ENCODE results near the gene ANKFY1.

The ANKFY1 gene

GRCh38 chr17:4247361-4247970 lies 16.3 kb downstream of the ANKFY1 start:
- DNase-seq (ENCODE audit: low spot score), result no peak

GRCh38 chr17:4246674-4247073 lies 17.1 kb downstream of the ANKFY1 start:
- TF ChIP-seq CTCF (IDR thresholded peaks at IDR 0.05; ENCODE audit: extremely low read depth, missing control alignments), result no peak
- no peak for DNase-seq (ENCODE audit: low spot score)

More at GRCh38 chr17:4247361-4247970, 16.3 kb downstream of the ANKFY1 start:
- TF ChIP-seq CTCF (IDR thresholded peaks at IDR 0.05; ENCODE audit: extremely low read depth, missing control alignments), result no peak

- TF ChIP-seq CTCF (IDR thresholded peaks at IDR 0.05; ENCODE audit: extremely low read depth, missing control alignments), result no peak
- no peak for DNase-seq (ENCODE audit: low spot score)
Observed at GRCh38 chr17:4241535-4241934, 22.2 kb downstream of the ANKFY1 start.

GRCh38 chr17:4236456-4236855 lies 27.3 kb downstream of the ANKFY1 start:
- no peak for DNase-seq (ENCODE audit: low spot score)
- TF ChIP-seq CTCF (IDR thresholded peaks at IDR 0.05; ENCODE audit: extremely low read depth, missing control alignments), result no peak

- DNase-seq (ENCODE audit: low spot score), result no peak
- no peak for TF ChIP-seq CTCF (IDR thresholded peaks at IDR 0.05; ENCODE audit: extremely low read depth, missing control alignments)
Observed at GRCh38 chr17:4235372-4236279, 28.2 kb downstream of the ANKFY1 start.

GRCh38 chr17:4234401-4234800 lies 29.4 kb downstream of the ANKFY1 start:
- no peak for TF ChIP-seq CTCF (IDR thresholded peaks at IDR 0.05; ENCODE audit: extremely low read depth, missing control alignments)
- DNase-seq (ENCODE audit: low spot score), result no peak

- no peak for DNase-seq (ENCODE audit: low spot score)
- TF ChIP-seq CTCF (IDR thresholded peaks at IDR 0.05; ENCODE audit: extremely low read depth, missing control alignments), result no peak
Observed at GRCh38 chr17:4233668-4234258, 30.0 kb downstream of the ANKFY1 start.

Measured in GM20000 (cell line).